ENCODE measurements around the gene ZC3H13. TPM values are rescaled to one million over a fixed set of nuclear protein-coding genes. Genes with fewer than 3 reads are reported as not detected.

Gene ZC3H13
- total and polyA plus RNA-seq, 10 of the 15 experiments (the other 5 are each of a cell fraction or from before 2014, with no cell fraction given), result 10.0 to 55.9 (median 25.4) TPM

GRCh38 chr13:46086985-46087384 is 34.4 kb upstream of the ZC3H13 start (continued):
- TF ChIP-seq ZNF217 (IDR thresholded peaks at IDR 0.05) (no peak), E2F8 (IDR thresholded peaks at IDR 0.05; ENCODE audit: low read depth, partially characterized antibody) (no peak), HDGF (IDR thresholded peaks at IDR 0.05) (no peak)

GRCh38 chr13:46086421-46086922 is 33.9 kb upstream of the ZC3H13 start:
- Histone ChIP-seq H3K27me3 (replicated peaks in 1 of 2; ENCODE audit: control insufficient read depth in 2 of 2, insufficient read depth in 2 of 2, low read length in 1 of 2) (no peaks in the 10 kb centered on the region), H3K4me1 (ENCODE audit: control insufficient read depth, insufficient read depth, low read length) (no peaks in the 10 kb centered on the region), H4K20me1 (ENCODE audit: control insufficient read depth, insufficient read depth) (no peaks in the 10 kb centered on the region), H2AFZ (ENCODE audit: control insufficient read depth, low read depth, low read length) (no peak overlapping the region), H3K4me2 (ENCODE audit: control insufficient read depth, insufficient read depth) (no peak overlapping the region), H3K4me3 (no peak overlapping the region), H3K79me2 (ENCODE audit: control insufficient read depth, insufficient read depth, low read length) (no peaks in the 10 kb centered on the region), H3K9ac (ENCODE audit: control insufficient read depth, insufficient read depth, low read length) (no peak overlapping the region), H3K27ac (ENCODE audit: control insufficient read depth, insufficient read depth) (no peak overlapping the region), H3K36me3 (ENCODE audit: control insufficient read depth in 2 of 2, insufficient read depth in 2 of 2, low read length in 1 of 2) (no peaks in the 10 kb centered on the region), H3K9me3 (replicated peaks; ENCODE audit: control insufficient read depth, insufficient read depth, low read length) (no peaks in the 10 kb centered on the region)
- ChIA-PET CTCF (interaction anchor here (1.1 kb wide), 1 partner anchor 19 kb away, joined by 3 read pairs; no protein-coding TSS in a partner anchor), SMC1A (ENCODE audit: uncharacterized antibody, unreplicated experiment) (no interaction called here), RAD21 (ENCODE audit: unreplicated experiment) (no interaction called here), POLR2A (no interaction called here)
- FAIRE-seq (no peak), DNase-seq (ENCODE audit: low read depth, low spot score) (no peak), ATAC-seq (no peak)
- intact Hi-C loops (cut with micrococcal nuclease; ENCODE audit: unreplicated experiment), result no loop called here
- 77% methylated on average over 12 of the region's 12 CpGs for WGBS (ENCODE audit: insufficient coverage, insufficient replicate concordance, low lambda C conversion rate, missing lambda C conversion rate)
- no TSS peak for BruUV-seq (replicated peaks)
- in situ Hi-C loops (cut with MboI), result no loop called here
- TF ChIP-seq ZNF687 (IDR thresholded peaks at IDR 0.05), result no peak
- no peak for TF ChIP-seq IRF3 (IDR thresholded peaks at IDR 0.05)
- TF ChIP-seq WRNIP1 (IDR thresholded peaks at IDR 0.05; ENCODE audit: borderline replicate concordance, low read depth, low read length), result no peak
- no peak for TF ChIP-seq RUNX3 (IDR thresholded peaks at IDR 0.05; ENCODE audit: low read length)
- TF ChIP-seq SREBF2 (IDR thresholded peaks at IDR 0.05; ENCODE audit: low read length), result no peak
- no peak for TF ChIP-seq FOXK2 (IDR thresholded peaks at IDR 0.05)
- TF ChIP-seq IKZF1 (conservative IDR thresholded peaks at IDR 0.05), result no peak
- TF ChIP-seq ZSCAN29 (IDR thresholded peaks at IDR 0.05), result no peak
- no peak for TF ChIP-seq CHD4 (IDR thresholded peaks at IDR 0.05)
- TF ChIP-seq ESRRA (IDR thresholded peaks at IDR 0.05; ENCODE audit: low read length), result no peak
- TF ChIP-seq FOS (IDR thresholded peaks at IDR 0.05; ENCODE audit: borderline replicate concordance, extremely low read depth, insufficient read length), result no peak
- TF ChIP-seq IKZF2 (IDR thresholded peaks at IDR 0.05), result no peak
- TF ChIP-seq ZNF24 (IDR thresholded peaks at IDR 0.05), result no peak
